Progenitor cell of endocrine pancreas (in vitro differentiated cells): ENCODE results near the gene U2AF1L4. TPM values are rescaled to one million over a fixed set of nuclear protein-coding genes. Genes with fewer than 3 reads are reported as not detected.

Experiments used
- DNase-seq: peaks from one replicate; pipeline ENCODE4 v3.0.0; 2021; ENCODE audit warnings: low spot score; ENCODE audit not compliant: unreplicated experiment
- H3K27ac Mint-ChIP-seq: 2 replicates; pipeline ENCODE4 v1.8.0; 2021; ENCODE audit warnings: mild to moderate bottlenecking, moderate library complexity, mixed read lengths
- H3K27me3 Mint-ChIP-seq: 2 replicates; pipeline ENCODE4 v1.8.0; 2021; ENCODE audit warnings: mixed read lengths
- H3K36me3 Mint-ChIP-seq: 2 replicates; pipeline ENCODE4 v1.8.0; 2022; ENCODE audit warnings: mixed read lengths; ENCODE audit not compliant: insufficient read depth
- H3K4me1 Mint-ChIP-seq: 2 replicates; pipeline ENCODE4 v1.8.0; 2021; ENCODE audit warnings: low read depth, mixed read lengths
- H3K4me3 Mint-ChIP-seq: 2 replicates; pipeline ENCODE4 v1.8.0; 2021; ENCODE audit warnings: low read depth, mild to moderate bottlenecking, moderate library complexity, mixed read lengths
- H3K9me3 Mint-ChIP-seq: 2 replicates; pipeline ENCODE4 v1.8.0; 2021; ENCODE audit warnings: low read depth, mixed read lengths
- total RNA-seq: library from RNA; stranded (reverse); gene quantifications from 2 replicates; pipeline ENCODE4 v1.2.1, GENCODE V29; 2021
- TF ChIP-seq, protein P1 (sequence below): fragments of 200-600 bp; sonication (generic); IDR thresholded peaks from one replicate; pipeline ENCODE4 v1.5.0; 2021; ENCODE audit warnings: antibody characterized with exemption, mild to moderate bottlenecking; ENCODE audit not compliant: unreplicated experiment

U2AF1L4 gene
- total RNA-seq, 1 donor from 2014 or later, result 37.4 TPM

DNA sequence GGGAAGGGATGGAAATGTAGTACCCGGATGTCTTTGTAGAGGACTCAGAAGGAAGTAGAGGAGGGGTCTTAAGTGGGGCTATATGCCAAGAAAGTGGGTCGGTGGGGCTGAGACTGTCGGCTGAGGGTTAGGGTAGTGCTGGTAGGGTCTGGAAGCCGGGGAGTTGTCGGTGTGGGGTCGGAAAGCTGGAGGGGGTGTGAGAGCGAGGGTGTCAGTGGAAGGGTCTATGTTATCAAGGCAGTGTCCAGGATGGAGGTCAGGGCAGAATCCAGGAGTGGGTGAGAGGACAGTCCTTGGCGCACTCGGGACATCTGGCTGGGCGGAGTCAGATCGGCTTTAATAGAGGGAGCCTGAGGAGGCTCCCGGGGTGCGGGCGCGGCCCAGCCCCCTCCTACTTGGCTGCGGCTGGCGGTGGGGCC, 9.9 kb upstream of the U2AF1L4 start:
- H3K4me3 Mint-ChIP-seq, result no peak overlapping the region
- H3K27ac Mint-ChIP-seq, result no peak overlapping the region
- DNase-seq, result no peak
- peaks cover 13% of the 10 kb centered on the region for H3K36me3 Mint-ChIP-seq
- TF ChIP-seq, protein P1, sequence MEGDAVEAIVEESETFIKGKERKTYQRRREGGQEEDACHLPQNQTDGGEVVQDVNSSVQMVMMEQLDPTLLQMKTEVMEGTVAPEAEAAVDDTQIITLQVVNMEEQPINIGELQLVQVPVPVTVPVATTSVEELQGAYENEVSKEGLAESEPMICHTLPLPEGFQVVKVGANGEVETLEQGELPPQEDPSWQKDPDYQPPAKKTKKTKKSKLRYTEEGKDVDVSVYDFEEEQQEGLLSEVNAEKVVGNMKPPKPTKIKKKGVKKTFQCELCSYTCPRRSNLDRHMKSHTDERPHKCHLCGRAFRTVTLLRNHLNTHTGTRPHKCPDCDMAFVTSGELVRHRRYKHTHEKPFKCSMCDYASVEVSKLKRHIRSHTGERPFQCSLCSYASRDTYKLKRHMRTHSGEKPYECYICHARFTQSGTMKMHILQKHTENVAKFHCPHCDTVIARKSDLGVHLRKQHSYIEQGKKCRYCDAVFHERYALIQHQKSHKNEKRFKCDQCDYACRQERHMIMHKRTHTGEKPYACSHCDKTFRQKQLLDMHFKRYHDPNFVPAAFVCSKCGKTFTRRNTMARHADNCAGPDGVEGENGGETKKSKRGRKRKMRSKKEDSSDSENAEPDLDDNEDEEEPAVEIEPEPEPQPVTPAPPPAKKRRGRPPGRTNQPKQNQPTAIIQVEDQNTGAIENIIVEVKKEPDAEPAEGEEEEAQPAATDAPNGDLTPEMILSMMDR, result no peak
- H3K4me1 Mint-ChIP-seq, result peaks cover 12% of the 10 kb centered on the region
- H3K9me3 Mint-ChIP-seq, result no peaks in the 10 kb centered on the region
- H3K27me3 Mint-ChIP-seq, result peaks cover 20% of the 10 kb centered on the region

DNA sequence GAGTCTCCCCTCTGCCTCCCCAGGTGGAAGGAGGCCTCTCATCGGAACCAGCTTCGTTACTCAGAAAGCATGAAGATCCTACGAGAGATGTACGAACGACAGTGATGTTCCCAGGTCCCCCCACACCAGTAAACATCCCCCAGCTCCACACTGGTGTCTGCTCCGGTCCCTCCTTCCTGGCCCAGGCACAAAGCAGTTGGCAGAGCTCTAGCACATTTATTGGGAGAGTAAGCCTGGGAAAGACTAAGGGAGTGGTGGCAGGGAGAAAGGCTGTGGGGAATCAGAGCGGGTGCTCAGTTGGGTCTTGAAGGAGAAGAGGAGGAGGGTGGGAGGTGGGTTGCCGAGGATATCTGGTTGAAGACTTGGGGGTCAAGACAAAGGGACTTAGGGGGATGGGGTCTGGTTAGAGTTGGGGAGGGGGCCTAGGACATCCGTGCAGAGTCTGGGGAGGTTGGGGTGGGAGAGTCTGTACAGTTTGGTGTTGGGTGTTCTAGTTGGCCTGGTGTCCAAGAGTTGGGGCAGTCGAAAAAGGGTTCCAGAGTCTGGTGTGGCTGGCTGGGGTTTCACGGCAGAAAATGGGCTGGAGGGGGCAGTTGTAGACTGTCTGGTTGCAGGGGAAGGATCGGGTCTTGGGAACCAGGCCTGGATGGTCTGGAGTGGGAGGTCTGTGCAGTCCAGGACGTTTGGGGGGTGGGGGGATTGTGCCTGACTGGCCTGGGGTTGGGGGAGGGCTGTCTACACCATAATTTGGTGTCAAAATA, 9.3 kb upstream of the U2AF1L4 start:
- Mint-ChIP-seq H3K36me3 (peaks cover 13% of the 10 kb centered on the region), H3K4me1 (peaks cover 13% of the 10 kb centered on the region), H3K9me3 (no peaks in the 10 kb centered on the region), H3K27ac (no peak overlapping the region), H3K4me3 (no peak overlapping the region), H3K27me3 (peaks cover 20% of the 10 kb centered on the region)
- TF ChIP-seq, protein P1, result no peak
- DNase-seq, result no peak

DNA sequence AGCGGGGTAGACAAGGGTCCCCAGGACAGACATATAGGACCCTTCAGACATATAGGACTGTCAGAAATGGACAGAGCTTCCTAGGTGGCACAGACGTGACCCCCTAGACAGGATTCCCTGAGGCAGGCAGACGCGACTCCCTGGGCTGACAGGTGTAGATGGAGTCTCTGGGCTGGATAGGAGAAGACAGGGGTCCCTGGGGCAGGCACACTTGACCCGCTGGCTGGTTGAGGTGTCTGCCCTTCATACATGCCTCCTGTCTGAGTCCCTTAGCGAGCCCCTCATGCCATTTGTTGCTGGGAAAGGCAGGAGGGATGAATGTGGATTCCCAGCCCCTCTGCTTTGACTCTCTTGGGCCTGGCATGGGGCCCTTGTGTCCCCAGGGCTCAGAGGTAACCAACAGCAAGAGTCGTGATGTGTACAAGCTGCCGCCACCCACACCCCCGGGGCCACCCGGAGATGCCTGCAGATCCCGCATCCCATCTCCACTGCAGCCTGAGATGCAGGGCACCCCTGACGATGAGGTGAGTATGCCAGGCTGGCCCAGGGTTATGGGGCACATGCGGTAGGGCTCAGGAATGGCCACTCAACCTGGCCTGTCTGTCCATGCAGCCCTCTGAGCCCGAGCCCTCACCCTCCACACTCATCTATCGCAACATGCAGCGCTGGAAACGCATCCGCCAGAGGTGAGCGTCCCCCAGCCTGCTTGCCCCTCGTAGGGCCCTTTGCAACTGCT, 8.6 kb upstream of the U2AF1L4 start:
- Mint-ChIP-seq H3K4me3 (no peak overlapping the region), H3K36me3 (peaks cover 13% of the 10 kb centered on the region), H3K27ac (no peak overlapping the region), H3K4me1 (peaks cover 13% of the 10 kb centered on the region), H3K27me3 (peaks cover 20% of the 10 kb centered on the region), H3K9me3 (no peaks in the 10 kb centered on the region)
- DNase-seq, result no peak
- TF ChIP-seq, protein P1, result no peak

DNA sequence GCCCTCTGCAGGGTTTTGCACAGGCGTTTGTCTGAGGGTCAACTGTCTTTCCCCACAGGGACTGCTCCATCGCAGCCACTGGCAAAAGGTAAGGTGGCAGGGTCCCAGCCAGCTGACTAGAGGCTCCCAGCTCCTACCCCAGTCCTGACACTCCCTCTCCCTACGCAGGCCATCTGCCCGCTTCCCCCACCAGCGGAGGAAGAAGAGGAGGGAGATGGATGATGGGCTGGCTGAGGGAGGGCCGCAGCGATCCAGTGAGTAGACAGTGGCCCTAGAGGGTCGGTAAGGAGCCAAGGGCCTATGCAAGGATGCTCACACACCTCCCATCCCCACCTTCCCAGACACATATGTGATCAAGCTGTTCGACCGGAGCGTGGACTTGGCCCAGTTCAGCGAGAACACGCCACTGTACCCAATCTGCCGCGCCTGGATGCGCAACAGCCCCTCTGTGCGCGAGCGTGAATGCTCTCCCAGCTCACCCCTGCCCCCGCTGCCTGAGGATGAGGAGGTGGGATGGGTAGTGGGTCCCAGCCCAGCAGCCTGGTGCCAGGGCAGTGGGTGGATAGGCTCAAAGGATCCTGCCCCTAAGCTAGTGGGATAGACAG, 7.6 kb upstream of the U2AF1L4 start:
- Mint-ChIP-seq H3K36me3 (peaks cover 15% of the 10 kb centered on the region), H3K4me1 (peaks cover 20% of the 10 kb centered on the region), H3K27ac (no peak overlapping the region), H3K27me3 (peaks cover 20% of the 10 kb centered on the region), H3K4me3 (no peak overlapping the region), H3K9me3 (no peaks in the 10 kb centered on the region)
- TF ChIP-seq, protein P1, result no peak
- no peak for DNase-seq
